ENCODE results near the gene ARID5B.

- TF ChIP-seq GATA2 (IDR thresholded peaks at IDR 0.05; ENCODE audit: low read depth, low read length) (no peak), GATA3 (IDR thresholded peaks at IDR 0.05; ENCODE audit: low read depth, low read length) (no peak)
These were observed 86.5 kb downstream of the ARID5B start for GRCh38 chr10:61987951-61988379.
